Uterus (tissue), 2 donors: ENCODE measurements around the gene RIOK1.

Experiments
- POLR2A ChIP-seq, 2 donors: fragments of 450-650 bp; IDR thresholded peaks; one replicate each; pipeline ENCODE4 v1.6.1; 2016; ENCODE audit warnings: antibody characterized with exemption in 2 of 2, mild to moderate bottlenecking in 1 of 2, moderate library complexity in 1 of 2
- TF ChIP-seq, protein P1 (sequence below), 4 experiments: fragments of 200-600 bp in 2 of 4; fragments of 450-650 bp in 2 of 4; sonication (generic) in 2 of 4; IDR thresholded peaks; one replicate each; pipeline ENCODE4 v1.5.1; 2016 to 2019; ENCODE audit warnings: antibody characterized with exemption in 4 of 4, mild to moderate bottlenecking in 2 of 4, moderate library complexity in 1 of 4

DNA sequence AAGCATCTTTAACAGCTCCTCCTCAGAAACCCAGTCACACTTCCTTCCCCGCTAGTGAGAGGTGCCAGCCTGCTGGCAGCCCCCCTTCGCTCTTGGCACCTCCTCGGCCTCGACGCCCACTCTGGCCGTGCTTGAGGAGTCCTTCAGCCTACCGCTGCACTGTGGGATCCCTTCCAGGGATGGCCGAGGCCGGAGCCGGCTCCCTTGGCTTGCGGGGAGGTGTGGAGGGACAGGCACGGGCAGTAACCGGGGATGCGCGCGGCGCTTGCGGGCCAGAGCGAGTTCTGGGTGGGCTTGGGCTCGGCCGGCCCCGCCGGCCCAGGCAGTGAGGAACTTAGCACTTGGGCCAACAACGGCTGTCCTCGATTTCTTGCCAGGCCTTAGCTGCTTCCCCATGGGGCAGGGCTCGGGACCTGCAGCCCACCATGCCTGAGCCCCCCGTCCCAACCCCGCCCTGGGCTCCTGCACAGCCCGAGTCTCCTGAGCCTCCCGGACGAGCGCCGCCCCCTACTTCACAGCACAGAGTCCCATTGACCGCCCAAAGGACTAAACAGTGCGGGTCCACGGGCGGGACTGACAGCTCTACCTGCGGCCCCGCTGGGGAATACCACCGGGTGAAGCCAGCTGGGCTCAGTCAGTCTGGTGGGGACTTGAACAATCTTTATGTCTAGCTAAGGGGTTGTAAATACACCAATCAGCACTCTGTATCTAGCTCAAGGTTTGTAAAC lies 51.6 kb downstream of the RIOK1 start:
- TF ChIP-seq POLR2A (IDR thresholded peaks at IDR 0.05) = no peak
- TF ChIP-seq, protein P1, sequence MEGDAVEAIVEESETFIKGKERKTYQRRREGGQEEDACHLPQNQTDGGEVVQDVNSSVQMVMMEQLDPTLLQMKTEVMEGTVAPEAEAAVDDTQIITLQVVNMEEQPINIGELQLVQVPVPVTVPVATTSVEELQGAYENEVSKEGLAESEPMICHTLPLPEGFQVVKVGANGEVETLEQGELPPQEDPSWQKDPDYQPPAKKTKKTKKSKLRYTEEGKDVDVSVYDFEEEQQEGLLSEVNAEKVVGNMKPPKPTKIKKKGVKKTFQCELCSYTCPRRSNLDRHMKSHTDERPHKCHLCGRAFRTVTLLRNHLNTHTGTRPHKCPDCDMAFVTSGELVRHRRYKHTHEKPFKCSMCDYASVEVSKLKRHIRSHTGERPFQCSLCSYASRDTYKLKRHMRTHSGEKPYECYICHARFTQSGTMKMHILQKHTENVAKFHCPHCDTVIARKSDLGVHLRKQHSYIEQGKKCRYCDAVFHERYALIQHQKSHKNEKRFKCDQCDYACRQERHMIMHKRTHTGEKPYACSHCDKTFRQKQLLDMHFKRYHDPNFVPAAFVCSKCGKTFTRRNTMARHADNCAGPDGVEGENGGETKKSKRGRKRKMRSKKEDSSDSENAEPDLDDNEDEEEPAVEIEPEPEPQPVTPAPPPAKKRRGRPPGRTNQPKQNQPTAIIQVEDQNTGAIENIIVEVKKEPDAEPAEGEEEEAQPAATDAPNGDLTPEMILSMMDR (IDR thresholded peaks at IDR 0.05) = no peak
